ENCODE measurements around the gene COA1. TPM values are rescaled to one million over a fixed set of nuclear protein-coding genes. Genes with fewer than 3 reads are reported as not detected.
"Not testable (repeated sequence)": the region's sequence is repeated elsewhere in the genome, so short reads cannot be mapped to it uniquely, and the experiment has no call there.

Gene COA1
- total RNA-seq, 1 donor from 2014 or later, result 41.2 TPM

DNA sequence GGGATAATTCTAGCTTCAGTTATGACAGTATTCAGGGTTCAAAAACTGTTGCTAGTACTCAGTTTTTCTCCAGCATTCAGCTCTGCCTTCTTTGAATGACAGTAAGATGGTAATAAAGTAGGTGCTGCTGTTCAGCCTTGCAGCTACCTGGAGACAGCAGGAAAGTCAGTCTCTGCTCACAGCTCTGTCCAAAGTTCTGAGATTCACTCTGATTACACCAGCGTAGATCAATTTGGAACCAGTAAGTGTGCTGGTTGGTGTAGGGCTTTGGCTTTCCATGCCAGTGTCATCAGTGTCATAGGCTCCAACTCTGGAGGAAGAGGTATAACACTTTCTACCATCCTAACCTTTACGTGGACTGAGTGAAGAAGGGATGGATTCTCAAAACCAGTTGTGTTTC, 120.2 kb downstream of the COA1 start:
- no peak for FAIRE-seq
- no peak for DNase-seq (ENCODE audit: low spot score in 2 of 2)

DNA sequence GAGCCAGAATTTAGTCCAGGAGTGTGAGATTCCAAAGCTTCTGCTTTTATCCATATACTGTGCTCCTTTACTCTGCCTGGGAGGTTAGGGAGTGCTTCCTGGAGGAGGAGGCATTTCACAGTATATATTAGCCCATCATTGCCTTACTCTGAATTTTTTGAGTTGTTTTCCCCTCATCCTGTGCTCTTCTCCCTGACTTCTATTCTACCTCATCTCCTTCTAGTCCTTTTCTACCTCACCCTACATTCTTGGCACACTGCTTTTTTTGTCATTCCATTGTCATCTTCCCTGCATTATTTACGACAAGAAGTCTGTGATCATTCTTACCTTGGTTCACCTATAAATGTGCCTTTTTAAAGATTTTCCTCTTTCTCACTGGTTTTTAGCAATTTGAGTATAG, 125.1 kb downstream of the COA1 start:
- no peak for FAIRE-seq

DNA sequence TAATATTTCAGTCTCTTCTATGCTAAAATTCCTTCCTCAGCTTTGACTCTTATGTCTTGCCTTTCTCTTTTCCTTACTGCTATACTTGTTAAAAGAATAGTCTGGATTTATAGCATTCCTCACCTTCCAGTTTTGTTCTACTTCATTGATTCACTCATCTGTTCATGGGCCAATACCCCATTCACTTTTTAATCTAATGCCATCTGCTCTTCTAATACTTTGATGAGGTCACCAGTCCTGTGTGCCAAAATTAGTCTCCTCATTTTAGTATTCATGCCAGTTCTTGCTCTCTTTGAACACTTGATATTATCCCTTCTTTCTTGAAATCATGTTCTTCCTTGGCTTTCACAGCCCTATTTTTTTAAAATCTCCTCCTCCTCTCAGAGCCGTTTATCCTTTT, 127.1 kb downstream of the COA1 start:
- no peak for DNase-seq (ENCODE audit: low spot score in 2 of 2)
- FAIRE-seq, result no peak

More for the DNA sequence above, 125.1 kb downstream of the COA1 start:
- DNase-seq (ENCODE audit: low spot score in 2 of 2), result no peak

DNA sequence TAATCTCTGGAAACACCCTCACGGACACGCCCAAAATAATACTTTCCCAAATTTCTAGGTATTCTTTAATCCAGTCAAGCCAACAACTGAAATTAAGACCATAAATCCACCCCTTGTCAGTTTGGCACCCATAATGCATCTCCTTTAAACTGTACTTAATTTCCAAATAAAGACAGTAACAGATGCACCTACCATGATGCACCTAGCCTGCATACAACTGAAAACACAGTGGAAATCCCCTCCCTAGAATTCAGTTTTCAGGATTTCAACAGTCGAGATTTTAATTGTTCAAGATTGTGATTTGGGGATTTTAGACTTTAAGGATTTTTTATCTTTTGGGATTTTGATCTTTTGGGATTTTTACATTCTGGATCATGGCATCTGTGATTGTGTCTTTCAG, 129.3 kb downstream of the COA1 start:
- FAIRE-seq (no peak), DNase-seq (ENCODE audit: low spot score in 2 of 2) (no peak)

DNA sequence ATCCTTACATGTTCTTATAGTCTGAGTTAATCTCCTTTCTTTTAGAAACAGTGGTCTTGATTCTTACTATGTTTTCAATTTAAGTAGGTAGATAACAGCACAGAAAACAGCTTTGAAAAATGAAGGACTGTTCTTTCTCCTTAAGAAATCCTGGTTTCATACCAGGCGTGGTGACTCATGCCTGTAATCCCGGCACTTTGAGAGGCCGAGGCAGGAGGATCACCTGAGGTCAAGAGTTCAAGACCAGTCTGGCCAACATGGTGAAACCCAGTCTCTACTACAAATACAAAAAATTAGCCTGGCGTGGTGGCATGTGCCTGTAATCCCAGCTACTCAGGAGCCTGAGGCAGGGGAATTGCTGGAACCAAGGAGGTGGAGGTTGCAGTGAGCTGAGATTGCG, 132.9 kb downstream of the COA1 start:
- FAIRE-seq; DNase-seq (ENCODE audit: low spot score in 2 of 2): not testable (repeated sequence)

DNA sequence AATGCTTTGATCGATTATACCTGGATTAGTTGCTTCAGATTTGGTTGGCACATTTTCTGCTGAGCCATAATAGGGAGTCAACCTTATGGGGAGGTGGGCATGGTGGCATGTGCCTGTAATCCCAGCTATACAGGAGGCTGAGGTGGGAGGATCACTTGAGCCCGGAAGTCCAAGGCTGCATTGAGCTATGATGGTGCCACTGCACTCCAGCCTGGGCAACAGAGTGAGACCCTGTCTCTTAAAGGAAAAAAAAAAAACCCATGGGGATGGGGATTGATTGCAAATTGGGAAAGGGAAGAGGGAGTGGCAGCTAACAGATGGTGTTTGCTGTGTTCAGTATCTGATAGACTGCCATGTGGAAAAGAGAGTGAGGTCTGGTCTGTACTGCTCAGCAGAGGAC, 135.3 kb downstream of the COA1 start:
- DNase-seq (ENCODE audit: low spot score in 2 of 2) (no peak), FAIRE-seq (no peak)

DNA sequence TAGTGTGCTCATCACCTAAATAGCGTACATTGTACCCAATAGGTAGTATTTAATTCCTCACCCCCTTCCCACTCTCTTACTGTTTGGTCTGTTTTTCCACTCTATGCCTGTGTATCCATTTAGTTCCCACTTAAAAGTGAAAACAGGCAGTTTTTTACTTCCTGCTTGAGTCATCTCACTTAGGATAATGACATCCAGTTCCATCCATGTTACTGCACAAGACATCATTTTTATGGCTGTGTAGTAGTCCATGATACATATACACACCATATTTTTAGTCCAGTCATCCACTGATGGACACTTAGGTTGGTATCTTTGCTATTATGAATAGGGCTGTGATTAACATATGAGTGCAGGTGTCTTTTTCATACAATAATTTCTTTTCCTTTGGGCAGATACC, 136.3 kb downstream of the COA1 start:
- DNase-seq (ENCODE audit: low spot score in 2 of 2) (no peak), FAIRE-seq (no peak)

DNA sequence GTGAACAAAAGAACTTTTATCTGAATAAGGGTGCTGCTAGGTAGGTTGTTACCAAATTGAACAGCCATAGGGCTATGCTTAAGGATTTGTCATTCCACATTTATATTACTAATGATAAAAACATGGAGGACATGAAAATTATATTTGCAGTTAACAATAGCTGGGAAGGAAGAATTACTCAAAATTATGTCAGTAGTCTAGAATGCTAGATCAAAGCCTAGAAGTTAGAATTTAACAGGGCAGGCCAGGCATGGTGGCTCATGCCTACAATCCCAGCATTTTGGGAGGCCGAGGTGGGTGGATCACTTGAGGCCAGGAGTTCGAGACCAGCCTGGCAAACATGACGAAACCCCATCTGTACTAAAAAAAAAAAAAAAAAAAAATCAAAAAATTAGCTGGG, 137.0 kb downstream of the COA1 start:
- no peak for FAIRE-seq

DNA sequence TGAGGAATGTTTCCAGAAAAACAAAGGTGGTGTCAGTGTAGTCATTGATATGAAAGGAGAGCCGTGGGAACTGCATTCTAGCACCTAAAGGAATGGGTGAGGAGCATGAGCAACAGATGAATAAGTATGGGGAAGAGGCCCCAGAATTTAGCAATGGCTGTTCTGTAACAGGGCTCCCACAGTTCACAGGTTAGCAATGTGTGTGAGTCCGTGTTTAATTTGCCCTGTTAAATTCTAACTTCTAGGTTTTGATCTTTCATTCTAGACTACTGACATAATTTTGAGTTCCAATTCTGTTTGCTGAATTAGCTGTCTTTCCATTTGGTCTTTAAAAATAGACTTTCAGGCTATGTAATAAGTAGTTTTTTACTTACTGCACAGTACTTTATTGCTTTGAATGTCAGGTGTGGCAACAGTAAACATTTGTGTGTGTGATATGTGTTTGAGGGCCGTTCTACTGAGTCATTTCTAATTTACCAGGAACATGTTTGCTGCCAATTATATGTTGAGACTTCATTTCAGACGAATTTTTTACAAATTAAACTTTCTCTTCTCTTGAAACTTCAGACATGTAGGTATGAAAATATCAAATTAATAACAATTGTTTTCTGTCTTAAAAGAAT, 137.7 kb downstream of the COA1 start:
- no peak for DNase-seq (ENCODE audit: low spot score in 2 of 2)
- FAIRE-seq, result no peak

More for the DNA sequence above, 137.0 kb downstream of the COA1 start:
- no peak for DNase-seq (ENCODE audit: low spot score in 2 of 2)

DNA sequence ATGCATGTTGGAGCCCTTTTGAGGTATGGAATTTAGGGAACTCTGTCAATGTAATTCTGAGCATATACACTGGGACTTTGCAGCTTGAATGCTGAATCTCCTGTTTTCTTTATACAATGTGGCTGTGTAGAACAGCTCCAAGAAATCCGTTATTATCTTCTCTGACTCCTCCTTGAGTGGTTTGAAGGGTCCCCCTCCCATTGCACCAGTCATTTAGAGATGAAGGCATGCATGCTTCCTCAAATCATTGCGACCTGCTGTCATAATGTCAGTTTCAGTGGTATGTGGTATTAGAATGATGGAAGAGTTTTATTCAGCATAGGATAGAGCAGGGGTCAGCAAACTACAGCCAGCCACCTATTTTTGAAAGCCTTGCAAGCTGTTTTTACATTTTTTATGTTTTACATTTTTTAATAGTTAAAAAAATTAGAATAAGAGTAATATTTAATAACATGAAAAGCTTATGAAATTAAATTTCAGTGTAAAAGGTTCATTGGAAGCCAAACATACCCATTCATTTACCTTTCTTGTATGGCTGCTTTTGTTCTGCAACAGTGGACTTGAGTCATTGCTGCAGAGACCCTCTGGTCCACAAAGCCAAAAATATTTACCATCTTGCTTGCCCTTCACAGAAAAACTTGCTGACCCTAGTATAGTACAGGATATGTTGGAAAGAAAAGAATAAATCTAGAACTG, 138.3 kb downstream of the COA1 start:
- no peak for FAIRE-seq
- DNase-seq (ENCODE audit: low spot score in 2 of 2), result no peak

DNA sequence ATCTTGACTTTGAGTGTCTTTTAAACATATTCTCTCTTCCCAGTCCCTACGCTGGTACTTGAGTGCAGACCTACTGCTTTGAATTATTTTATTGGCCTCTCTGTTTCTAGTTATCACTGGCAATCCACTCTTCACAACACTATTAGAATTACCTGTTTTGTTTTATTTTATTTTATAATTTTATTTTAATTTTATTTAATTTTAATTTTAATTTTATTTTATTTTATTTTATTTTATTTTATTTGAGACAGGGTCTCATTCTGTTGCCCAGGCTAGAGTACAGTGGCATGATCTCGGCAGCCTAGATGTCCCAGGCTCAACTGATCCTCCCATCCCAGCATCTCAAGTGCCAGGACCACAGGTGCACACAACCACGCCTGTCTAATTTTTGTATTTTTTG, 139.6 kb downstream of the COA1 start:
- FAIRE-seq (no peak), DNase-seq (ENCODE audit: low spot score in 2 of 2) (no peak)

Other genes starting within 250 kb of the COA1 start
- gene STK17A, start 146.4 kb downstream of the COA1 start, total RNA-seq, result 13.0 TPM
- 16.3 TPM for gene BLVRA, start 29.2 kb upstream of the COA1 start, total RNA-seq
- 25.3 TPM for gene MRPS24, start 140.0 kb upstream of the COA1 start, total RNA-seq
- 42.8 TPM for gene URGCP, start 177.1 kb upstream of the COA1 start, total RNA-seq
- 9.0 TPM for gene UBE2D4, start 196.9 kb upstream of the COA1 start, total RNA-seq